Stimulated activated CD4-positive, alpha-beta T cell treated with anti-CD3 and anti-CD28 coated beads, Interleukin-2, amount 100 ng/mL, for 24 hours (primary cell): Measurements from ENCODE around the gene GABRR2.

ENCODE experiments used
- DNase-seq, 2 donors: peaks; one replicate each; pipeline ENCODE4 v3.0.0-alpha.2; 2020

GABRR2 gene

DNA sequence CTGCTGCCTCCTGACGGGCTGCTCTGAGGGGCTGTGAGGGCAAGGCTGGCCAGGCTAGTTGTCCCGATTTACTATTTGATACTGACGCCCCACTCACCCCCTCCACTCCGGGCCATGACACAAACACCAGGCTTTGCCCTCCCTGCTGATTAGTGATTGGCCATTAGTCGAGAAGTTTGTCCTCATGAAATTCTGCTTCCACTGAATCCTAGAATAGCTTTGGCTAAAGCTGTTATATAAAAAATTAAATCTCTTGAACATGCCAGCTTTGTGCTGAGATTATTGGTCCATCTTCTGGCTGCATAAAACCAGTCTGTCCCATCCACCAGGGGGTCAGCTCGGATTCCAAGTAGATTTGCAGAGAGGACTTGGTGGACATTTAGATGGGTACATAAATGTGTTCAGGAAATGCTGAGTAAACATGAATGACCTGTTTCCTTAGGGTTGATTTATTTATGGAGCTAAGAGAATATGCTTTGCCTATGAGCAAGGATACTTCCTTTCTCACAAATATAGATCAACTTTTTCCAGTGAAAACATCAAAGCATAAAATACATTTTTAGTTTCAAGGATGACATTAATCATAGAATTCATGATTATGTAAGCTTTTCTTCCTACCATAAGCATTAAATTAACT is at the start of gene GABRR2:
GABRR2 (minus strand) TSS at position 51 of the 637 bp plus-strand sequence. CDS start 134 bp downstream, outside the sequence.
- no peak for DNase-seq

DNA sequence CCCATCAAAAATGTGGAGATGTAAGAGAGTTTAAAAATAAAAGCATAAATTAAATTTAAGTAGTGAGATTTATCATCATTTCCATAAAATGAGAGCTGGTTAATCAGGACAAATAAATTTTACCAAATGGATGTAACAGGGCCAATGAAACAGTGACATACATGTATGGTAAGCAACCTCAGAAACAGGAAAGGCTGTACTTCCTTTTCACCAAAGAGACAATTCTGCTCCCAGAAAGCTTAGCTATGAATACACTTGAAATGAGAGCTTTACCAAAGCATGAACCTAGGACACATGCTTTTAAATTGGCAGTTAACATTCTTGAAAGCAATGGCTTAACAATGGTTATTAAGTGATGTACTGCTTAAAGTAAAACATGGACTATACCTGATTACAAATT is 49.5 kb upstream of the GABRR2 start:
- DNase-seq: no peak

DNA sequence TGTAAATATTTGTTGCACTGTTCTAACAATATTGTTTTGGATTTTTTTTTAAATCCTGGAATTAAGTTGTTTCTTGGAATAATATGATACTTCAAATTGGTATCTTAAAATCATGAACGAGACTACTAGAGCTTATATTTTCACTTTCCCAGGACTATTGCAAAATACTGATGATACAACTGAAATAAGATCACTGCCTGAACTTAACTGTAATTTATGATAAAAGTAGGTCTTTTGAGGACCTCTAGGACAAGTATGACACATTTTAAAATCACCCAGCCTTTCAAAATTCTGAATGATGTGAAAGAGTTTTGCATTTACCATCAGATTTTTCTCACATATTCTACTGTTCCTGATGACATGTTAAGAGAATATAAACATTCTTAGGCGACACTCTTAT is 46.1 kb upstream of the GABRR2 start:
- no peak for DNase-seq

DNA sequence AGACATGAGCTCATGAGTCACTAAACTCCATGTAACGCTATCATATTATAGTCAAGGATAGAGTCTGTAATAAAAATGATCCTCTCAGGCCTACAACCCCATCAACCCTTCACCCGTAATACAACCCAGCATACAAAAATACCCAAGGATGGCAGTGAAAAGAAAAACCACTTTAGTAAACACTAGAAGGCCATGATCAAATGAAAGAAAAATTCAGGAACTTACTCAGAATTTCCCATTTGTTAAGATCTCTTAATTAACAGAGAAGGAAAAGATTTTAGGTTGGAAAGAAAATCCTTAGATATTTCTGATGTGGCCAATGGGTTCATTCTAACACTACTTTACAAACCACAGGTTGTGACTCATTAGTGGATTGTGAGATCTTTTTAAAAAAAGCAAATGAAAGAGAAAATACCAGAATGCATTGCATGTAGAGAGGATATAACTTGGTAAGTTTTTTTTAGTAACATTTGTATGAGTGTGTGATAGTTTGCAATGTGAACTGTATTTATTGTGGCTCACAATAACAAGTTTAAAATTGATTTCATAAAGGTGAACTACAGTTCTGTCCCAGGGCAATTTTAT is 45.4 kb upstream of the GABRR2 start:
- DNase-seq: no peak

DNA sequence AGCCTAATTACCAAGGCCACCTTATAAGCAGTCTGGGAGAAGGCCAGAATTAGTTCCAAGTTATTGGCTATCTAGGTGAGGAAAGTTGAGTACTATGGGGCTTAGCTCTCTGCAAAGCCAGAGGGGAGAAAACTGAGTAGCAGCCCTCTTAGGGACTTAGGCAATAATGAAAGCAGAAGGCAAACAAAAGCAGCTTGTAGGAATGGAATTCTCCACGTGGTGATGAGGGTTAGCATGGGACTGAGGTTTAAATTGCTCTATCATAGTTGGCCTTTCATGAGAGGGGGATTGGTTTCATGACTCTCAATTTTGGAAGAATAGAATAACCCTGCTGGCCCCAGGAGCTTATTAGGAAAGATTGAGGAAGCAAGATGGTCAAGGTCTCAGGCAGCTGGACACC is 44.5 kb upstream of the GABRR2 start:
- no peak for DNase-seq

DNA sequence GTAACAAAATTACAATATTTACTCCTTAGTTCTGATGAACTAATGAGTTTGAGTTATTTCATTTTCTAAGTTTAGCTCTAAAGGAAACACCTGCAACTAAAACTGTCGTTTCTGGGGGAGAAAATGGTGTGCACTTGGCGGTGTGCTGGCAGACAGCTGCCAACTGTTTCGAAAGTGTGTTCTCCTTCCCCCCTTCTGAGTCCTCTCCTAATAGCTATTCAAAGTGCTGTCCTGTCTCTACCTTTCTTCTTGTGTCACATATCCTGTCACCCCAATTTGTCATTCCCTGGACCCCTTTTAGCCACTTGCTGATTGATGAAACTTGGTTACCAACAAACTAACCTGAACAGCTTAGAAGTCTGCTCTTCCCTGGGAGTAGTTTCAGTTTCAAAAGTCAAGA is 42.3 kb upstream of the GABRR2 start:
- no peak for DNase-seq

DNA sequence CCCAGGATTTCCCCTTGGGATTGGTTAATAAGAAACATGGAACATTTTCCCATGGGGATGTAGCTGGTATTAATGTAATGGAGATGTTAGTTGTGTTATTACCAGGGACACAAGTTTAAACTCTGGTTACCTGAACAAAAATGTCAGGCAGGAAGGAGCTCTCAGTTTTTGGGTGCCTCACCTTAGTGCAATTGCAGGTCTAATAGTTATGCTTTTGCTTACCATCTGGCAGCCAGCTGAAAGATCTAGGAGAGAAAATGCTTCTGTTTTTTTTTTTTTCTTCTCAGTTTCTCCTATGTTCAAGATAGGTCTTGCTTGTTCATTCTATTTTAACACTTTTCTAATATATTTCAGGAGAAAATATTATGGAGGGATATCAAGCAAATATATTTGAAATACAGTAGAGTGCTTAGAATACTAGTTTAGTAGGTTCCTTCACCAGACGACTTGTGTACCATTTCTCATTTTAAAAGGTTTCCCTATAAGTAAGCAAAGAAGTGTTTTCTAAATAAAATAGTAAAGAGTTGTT is 41.6 kb upstream of the GABRR2 start:
- no peak for DNase-seq

DNA sequence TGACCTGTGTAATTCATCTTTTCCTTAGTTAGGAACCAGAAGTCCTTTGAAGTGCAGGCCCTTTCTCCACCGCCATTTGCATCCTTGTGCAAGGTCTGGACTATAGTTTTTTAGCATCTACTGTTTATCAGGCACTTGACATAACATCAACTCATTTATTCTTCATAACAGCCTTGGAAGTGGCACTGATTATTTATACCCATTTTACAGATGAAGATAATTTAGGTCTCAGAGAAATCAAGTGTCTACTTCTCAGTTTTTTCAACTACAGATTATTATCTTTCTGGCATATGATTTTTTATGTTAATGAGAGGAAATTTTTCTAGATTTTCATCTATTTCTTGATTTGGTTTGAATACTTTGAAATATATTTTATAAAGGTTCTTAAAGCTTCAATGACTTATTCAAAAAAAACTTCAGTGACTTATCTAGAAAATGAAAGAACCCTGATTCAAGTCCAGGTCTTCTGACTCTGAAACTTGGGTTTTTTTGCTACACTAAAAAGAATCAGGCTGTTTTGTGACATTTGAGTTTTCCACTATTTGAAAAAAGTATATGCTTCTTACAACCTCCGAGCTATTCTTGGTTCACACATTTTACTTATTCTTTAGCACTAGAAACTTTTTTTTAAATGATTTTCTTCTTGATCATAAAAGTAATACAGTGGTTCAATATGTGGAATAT is 40.6 kb upstream of the GABRR2 start:
- DNase-seq: no peak

DNA sequence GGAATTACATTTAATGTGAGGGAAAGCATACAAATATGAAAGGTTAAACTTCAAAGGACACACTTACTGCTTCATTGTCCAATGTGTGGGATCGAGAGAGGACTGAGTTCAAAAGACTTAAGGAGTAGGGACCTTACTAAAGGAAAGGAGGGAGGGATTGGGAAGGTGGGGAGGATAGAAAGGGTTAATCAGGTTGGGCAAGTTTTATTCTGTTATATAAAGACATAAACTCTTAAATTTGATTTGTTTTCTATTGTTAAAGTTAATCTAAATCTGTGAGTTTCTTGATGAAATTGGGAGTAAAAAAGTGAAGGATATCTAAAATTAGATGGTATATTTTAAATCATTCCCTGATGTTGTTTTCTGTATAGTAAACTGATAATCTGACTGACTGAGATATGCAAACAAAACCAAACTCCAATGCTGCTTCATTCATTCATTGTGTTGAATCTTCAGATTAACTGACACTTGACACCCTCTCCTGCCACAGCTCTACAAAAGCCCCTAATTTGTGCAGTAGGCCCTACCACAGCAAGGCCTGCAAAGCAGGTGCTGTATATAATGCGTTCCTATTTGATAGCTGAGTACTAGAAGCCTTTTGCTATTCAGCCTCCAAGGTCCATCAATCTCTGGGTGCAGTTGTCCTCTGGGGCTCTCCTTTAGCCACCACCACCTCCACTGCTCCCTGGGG is 38.7 kb upstream of the GABRR2 start:
- DNase-seq: no peak

DNA sequence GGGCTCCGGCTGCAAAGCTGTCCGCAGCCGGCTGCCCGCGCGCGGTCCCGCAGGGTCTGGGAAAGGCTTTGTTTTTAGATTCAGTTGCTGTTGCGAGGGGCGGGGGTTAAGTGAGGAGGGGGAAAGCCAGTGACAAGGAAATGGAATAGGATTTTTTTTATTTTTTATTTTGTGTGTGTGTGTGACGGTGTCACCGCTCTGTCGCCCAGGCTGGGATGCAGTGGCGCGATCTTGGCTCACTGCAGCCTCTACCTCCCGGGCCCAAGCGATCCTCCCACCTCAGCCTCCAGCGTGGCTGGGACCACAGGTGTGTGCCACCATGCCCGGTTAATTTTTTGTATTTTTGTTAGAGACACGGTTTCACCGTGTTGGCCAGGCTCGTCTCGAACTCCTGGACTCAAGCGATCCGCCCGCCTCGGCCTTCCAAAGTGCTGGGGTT is 38.0 kb upstream of the GABRR2 start:
- DNase-seq: no peak

DNA sequence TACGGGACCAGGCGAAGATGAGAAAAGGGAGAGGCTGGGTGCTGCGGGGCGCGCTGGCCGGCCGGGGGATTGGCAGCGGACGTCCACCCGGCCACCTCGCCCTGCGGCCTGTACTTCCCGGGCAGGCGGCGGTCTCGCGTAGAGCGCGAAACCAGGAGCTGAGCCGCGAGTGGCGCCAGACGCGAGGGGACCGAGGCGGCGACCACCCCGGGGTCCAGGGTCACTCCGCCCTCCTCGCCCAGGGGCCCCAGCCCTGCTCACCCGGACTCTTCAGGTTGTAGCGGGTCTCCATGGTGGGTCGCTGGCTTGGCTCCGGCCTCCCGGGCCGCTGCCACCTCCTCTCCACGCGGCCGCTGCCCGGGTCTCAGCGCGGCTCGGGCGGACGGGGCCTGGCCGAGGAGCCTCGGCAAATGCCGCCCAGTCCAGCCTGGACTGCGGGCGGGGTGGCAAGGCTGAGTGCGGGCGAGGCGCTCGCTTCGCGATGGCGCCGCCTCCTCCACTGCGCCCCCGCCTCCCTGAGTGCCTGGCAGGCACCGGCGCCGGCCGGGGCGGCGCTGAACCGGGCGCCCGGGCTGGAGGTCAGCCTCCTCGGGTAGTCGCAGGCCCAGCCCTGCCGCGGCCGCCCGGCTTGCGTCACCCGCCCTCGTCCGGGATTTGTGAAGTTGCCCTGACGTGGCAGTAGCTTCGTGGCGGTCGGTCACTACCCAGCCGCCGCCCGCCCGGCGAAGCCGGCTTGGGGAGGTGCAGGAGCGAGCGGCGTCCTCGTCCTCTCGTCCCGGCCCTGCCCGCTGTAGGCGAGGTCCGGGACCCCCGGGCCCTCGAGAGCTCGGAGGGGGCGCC is 37.4 kb upstream of the GABRR2 start, which contains the start of gene UBE2J1:
UBE2J1 (minus strand) TSS at position 445 of the 840 bp plus-strand sequence; CDS start at position 292, 153 bp downstream.
- DNase-seq: peak; percentile 75 to 83

DNA sequence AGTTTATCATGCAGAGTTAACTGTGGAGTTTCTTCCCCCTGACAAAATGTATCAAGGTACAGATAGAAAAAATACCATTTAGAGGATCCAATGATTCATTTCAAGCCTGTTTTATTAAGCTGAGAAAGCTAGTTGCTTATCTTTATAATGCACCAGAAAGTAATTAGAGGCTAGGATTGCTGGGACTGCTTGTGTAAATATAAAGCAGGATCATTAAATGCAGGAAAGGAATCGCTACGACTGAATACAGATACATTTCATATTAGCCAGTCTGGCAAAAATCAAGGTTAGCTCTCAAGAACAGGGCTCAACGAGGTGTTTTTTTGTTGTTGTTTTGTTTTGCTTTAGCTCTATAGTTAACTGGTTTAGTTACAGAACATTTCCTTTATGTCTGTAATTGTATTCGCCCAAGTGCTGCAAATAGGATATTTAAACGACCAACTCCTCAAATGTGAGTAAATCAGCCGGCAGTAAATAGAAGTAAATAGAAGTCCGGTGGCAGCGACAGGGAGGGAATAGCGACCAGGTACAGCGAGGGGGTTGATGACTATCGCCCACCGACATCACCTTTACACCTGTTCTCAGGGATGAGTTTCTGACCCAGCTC is 36.7 kb upstream of the GABRR2 start:
- DNase-seq: no peak

DNA sequence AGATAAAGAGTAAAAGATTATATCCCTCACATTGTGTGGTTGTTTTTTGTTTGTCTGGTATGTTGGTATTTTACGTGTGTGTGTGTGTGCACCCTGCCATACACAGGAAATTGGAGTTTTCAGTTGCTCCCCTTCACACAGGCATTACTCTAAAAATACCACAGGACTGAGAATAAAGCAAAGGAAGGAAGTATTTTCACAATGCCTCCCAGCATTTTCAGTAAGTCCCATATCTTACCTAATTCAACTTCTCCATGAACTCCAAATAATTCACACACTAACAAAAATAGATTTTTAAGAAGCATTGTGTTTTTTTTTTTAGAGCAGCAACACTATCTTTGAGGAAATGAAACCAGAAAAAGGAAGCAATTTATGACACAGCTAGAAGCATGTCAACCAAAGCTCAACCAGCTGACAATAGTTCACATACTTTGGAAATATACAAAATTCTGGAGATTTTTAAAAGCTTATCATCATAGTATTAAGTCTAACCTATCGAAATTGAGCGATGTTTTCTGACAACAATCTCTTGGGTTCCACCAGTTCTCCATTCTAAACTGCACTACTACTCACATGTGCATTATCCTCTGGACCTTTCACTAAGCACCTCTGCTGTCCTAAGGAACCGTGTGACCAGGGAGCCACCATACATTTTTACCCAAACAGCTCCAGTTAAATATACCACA is 35.3 kb upstream of the GABRR2 start:
- no peak for DNase-seq

DNA sequence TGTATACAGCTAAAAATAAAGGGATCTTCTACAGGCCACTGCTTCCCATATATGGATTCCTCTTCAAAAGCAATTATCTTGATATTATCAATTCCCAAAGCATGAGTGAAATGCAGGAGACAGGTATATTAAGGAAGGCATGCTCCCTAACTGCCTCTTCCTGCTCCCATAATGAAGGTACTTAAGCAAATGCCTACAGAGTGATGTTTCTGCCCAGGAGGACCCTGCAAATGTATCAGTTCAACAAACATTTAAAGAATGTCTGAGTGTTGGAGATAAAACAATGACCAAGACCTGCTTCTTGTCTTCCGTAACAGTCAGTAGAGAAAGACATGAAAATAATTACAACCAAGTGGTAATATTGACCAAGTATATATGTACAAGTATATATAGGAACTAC is 33.3 kb upstream of the GABRR2 start:
- DNase-seq: no peak

DNA sequence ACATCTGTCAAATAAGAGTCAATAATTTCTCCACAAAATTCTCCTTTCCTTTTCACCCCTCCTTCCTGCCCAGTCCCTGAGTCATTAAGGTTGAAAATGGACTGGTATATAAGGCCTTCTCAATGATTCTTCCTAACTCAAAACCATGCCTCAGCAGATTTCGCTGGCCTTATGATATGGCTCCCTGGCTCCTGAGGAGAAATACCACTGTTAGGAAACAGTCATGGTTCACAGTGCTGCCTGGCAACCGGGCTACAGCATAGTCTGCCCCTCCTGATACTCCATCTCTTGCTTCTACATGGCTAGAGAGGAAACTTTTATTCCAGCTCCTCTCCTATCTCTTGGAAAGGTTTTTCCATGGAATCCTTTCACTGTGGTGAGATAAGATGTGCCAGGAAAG is 32.7 kb upstream of the GABRR2 start:
- DNase-seq: no peak

DNA sequence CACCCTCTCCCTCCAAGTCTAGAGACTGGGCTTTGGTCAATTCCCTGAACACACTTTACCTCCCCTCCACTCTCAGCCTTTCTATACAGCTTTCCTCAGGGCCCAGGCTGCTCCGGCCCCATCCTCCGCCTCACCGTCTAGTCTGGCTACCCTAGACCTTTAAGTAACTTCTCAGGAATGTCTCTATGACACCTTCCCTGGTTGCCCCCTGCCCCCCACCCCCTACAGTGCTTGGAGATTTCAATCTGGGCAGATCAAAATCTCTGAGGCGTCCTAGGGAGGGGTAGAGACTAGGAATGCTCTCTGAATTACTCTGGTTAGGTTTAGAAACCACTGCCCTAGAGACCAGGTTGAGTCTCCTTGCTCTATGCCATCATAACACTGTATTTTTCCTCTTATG is 31.3 kb upstream of the GABRR2 start:
- no peak for DNase-seq

DNA sequence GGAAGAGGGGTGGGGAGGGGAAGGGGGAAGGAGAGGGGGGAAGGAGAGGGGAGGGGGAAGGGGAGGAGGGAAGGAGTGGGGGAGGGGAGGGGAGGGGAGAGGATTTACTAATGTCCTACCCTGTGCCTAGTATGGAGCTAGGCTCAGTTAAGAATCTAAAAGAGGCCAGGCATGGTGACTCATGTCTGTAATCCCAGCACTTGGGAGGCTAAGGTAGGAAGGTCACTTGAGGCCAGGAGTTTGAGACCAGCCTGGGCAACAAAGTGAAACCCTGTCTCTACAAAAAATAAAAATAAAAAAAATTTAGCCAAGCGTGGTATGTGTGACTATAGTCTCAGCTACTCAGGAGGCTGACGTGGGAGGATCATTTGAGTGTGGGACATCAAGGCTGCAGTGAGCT is 24.5 kb upstream of the GABRR2 start:
- DNase-seq: no peak

DNA sequence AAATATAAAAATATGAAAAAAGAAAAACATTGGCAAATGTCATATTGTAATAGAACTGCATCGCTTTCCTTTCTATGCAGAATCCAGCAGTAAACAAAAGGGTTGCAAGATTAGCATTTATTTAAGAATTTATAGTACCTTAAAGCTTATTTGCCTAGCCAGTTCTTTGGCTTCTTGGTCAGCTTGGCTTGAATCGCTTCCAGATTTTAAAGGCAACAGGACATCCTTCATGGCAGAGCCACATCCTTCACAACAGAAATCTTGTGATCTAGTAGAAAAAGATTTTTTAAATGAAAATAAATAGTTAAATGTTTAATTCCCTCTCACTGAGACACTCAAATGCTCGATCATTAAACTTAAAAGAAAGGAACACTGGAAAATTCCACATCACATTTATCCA is 20.1 kb upstream of the GABRR2 start:
- no peak for DNase-seq

DNA sequence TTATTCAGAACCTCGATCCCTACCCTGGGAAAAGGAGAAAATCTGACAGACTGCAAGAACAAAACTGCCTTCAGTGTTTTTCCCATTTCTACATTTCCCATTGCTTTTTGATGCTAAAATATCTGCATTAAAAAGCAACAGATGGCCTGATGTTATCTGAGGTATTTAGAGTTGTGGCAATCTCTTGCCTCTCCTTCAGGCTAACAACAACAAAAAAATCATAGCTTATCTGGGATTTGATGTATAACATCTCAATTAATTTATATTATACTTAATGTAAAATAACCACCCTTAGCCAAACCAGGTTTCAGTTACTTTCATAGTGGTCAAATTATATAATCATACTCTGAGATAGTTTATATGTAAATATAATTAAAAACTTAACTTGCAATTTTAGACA is 15.8 kb upstream of the GABRR2 start:
- no peak for DNase-seq

DNA sequence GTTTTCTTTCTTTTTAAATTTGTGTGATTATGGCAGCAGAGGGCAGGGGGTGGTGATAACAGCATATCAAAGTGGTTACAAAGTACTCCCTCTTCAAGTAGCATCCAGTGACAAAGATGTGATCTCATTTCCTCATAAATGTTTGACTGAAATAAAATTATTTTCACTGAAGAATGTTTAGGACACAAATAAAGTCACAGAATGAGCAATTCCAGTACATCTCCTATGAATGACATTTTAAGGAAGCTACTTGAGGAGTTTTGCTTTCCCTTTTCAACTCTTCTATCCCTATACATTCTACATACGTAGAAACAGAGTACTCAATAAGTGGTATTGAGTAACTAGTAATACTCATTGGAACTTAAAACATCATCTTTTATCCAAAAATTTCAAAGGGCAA is 13.9 kb upstream of the GABRR2 start:
- DNase-seq: no peak

DNA sequence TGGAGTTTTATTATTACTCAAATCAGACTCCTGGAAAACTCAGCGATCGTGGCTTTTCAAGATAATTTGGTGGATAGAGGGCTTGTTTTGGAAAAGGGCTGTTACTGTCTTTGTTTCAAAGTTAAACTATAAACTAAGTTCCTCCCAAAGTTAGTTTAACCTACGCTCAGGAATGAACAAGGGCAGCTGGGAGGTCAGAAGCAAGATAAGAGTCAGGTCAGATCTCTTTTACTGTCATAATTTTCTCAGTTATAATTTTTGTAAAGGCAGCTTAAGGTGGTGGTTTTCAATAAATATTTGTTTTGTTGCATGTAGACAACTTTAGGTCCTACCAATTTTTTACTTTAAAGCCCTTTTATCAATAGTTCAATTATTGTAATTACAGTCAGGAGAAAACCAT is 9.2 kb upstream of the GABRR2 start:
- DNase-seq: no peak
